ENCODE results near the gene ANKRD30A.
"Not testable (repeated sequence)": the region's sequence is repeated elsewhere in the genome, so short reads cannot be mapped to it uniquely, and the experiment has no call there.

ANKRD30A gene

GRCh38 chr10:37344413-37344812 is 219.0 kb downstream of the ANKRD30A start:
- no peak for DNase-seq
- H3K27ac Mint-ChIP-seq: no peak overlapping the region
- no peak overlapping the region for H3K4me3 Mint-ChIP-seq
- no peaks in the 10 kb centered on the region for H3K27me3 Mint-ChIP-seq
- ATAC-seq: no peak
- H3K4me1 Mint-ChIP-seq: no peaks in the 10 kb centered on the region
- H3K9me3 Mint-ChIP-seq: peaks cover 10 to 14% of the 10 kb centered on the region in 2 donors

DNA sequence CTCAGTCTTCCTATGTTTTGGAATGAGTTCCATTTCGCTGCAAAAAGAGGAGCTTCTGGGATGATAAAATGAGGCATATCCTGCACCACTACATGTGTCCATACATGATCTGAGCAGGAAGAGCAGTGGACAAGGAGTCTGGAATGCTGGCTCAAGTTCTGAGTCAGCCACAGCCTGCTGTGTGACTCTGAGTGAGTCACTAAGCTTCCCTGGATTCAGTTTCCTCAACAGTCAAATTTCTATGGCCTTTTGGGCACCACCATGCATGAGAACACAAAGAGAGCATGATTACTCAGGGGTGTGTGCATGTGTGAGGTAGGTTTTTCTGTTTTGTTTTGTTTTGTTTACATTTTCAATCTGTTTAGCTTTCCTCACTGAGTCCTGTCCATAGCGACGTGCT is 254.6 kb downstream of the ANKRD30A start:
- ATAC-seq: no peak
- Mint-ChIP-seq H3K27me3 (no peaks in the 10 kb centered on the region), H3K27ac (no peak overlapping the region), H3K9me3 (peaks cover 14 to 43% of the 10 kb centered on the region in 2 donors), H3K4me3 (no peak overlapping the region), H3K4me1 (no peaks in the 10 kb centered on the region)
- DNase-seq: no peak

GRCh38 chr10:37381271-37381670 is 255.9 kb downstream of the ANKRD30A start:
- H3K27me3 Mint-ChIP-seq: no peaks in the 10 kb centered on the region
- ATAC-seq (no peak), DNase-seq (no peak)
- H3K27ac Mint-ChIP-seq: no peak overlapping the region
- H3K4me3 Mint-ChIP-seq: no peak overlapping the region
- H3K9me3 Mint-ChIP-seq: peaks cover 16 to 54% of the 10 kb centered on the region in 2 donors
- H3K4me1 Mint-ChIP-seq: no peaks in the 10 kb centered on the region

- H3K4me3 Mint-ChIP-seq: no peak overlapping the region
- no peaks in the 10 kb centered on the region for H3K27me3 Mint-ChIP-seq
- ATAC-seq: no peak
- H3K4me1 Mint-ChIP-seq: no peaks in the 10 kb centered on the region
- DNase-seq: no peak
- H3K9me3 Mint-ChIP-seq: peaks cover 10 to 54% of the 10 kb centered on the region in 2 donors
- no peak overlapping the region for H3K27ac Mint-ChIP-seq
Measured at GRCh38 chr10:37384923-37385322, 259.5 kb downstream of the ANKRD30A start.

GRCh38 chr10:37390926-37391325 is 265.5 kb downstream of the ANKRD30A start:
- peaks cover 10 to 34% of the 10 kb centered on the region in 2 donors for H3K9me3 Mint-ChIP-seq
- H3K4me3 Mint-ChIP-seq: no peak overlapping the region
- H3K27ac Mint-ChIP-seq: no peak overlapping the region
- no peak for ATAC-seq
- DNase-seq: no peak
- no peaks in the 10 kb centered on the region for H3K27me3 Mint-ChIP-seq
- H3K4me1 Mint-ChIP-seq: no peaks in the 10 kb centered on the region

GRCh38 chr10:37400774-37401173 is 275.4 kb downstream of the ANKRD30A start:
- H3K9me3 Mint-ChIP-seq: peaks cover under 1 to 14% of the 10 kb centered on the region in 2 donors
- not testable (repeated sequence) for ATAC-seq, H3K4me3 Mint-ChIP-seq, H3K27ac Mint-ChIP-seq, H3K4me1 Mint-ChIP-seq, DNase-seq, H3K27me3 Mint-ChIP-seq

DNA sequence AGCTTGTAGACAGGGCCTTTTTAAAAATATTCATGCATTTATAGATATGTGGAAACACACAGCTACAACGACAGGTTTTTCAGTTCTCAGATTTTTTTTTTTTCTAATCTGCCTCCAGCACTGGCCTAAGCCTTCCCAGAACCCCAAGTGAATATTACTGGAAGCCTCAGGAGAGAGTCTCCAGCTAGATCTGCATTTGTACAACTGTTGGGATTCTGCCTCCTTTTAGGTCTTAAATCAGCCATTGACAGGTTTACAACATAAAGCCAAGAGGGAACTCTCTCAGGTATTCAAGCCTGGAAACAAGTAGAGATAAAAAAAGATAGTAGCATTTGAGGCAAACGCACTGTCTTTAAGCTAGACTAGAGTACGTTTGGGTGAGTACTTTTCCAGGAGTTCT is 275.8 kb downstream of the ANKRD30A start:
- Mint-ChIP-seq H3K27ac (no peak overlapping the region), H3K4me3 (no peak overlapping the region), H3K4me1 (no peaks in the 10 kb centered on the region), H3K9me3 (peaks cover 0 to 12% of the 10 kb centered on the region in 2 donors), H3K27me3 (no peaks in the 10 kb centered on the region)
- DNase-seq: no peak
- ATAC-seq: no peak

DNA sequence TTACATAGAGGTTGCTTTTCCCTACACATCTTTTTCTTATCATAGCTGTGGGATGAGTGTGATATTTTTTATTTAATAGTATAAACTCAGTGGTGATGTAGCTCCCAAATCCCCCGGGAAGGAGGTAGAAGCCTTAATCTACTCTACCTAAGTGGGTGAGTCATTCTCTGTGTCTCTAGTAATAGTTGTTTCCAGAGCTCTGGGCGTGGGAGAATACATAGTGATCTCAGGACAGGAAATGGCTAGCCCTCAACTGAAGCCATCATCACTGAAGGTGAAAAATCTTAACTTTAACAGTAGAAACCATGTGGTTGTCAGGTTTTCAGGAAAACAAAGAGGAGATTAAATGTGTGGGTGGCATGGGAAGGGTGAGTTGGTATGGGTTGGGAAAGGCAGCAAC is 278.4 kb downstream of the ANKRD30A start:
- H3K9me3 Mint-ChIP-seq: peaks cover 5 to 8% of the 10 kb centered on the region in 2 donors
- H3K4me1 Mint-ChIP-seq: no peaks in the 10 kb centered on the region
- no peak overlapping the region for H3K4me3 Mint-ChIP-seq
- ATAC-seq (no peak), DNase-seq (no peak)
- no peak overlapping the region for H3K27ac Mint-ChIP-seq
- H3K27me3 Mint-ChIP-seq: no peaks in the 10 kb centered on the region
